H9 (cell line): ENCODE results near the gene HAUS8. TPM values are rescaled to one million over a fixed set of nuclear protein-coding genes. Genes with fewer than 3 reads are reported as not detected.

Experiments
- DNase-seq: peaks from one replicate; pipeline ENCODE4 v3.0.0-alpha.2; 2017
- H2AFZ ChIP-seq: one replicate; pipeline ENCODE4 v1.6.1; 2013; ENCODE audit warnings: mild to moderate bottlenecking, low read length, control low read depth, moderate library complexity
- H2AK5ac ChIP-seq: 2 replicates; pipeline ENCODE4 v1.6.1; 2013; ENCODE audit warnings: low read length, control low read depth, mixed read lengths; ENCODE audit not compliant: insufficient read length
- H2BK120ac ChIP-seq: one replicate; pipeline ENCODE4 v1.6.1; 2013; ENCODE audit warnings: low read depth, mild to moderate bottlenecking, low read length, control low read depth, inconsistent platforms; ENCODE audit not compliant: poor library complexity, severe bottlenecking
- H2BK12ac ChIP-seq: 2 replicates; pipeline ENCODE4 v1.6.1; 2013; ENCODE audit warnings: low read length, control low read depth, mixed read lengths, low read depth; ENCODE audit not compliant: insufficient read length
- H2BK15ac ChIP-seq: 2 replicates; pipeline ENCODE4 v1.6.1; 2013; ENCODE audit warnings: low read depth, low read length, control low read depth
- H2BK20ac ChIP-seq: one replicate; pipeline ENCODE4 v1.6.1; 2013; ENCODE audit warnings: low read depth, mild to moderate bottlenecking, low read length, control low read depth, inconsistent platforms; ENCODE audit not compliant: poor library complexity, severe bottlenecking
- H2BK5ac ChIP-seq: 2 replicates; pipeline ENCODE4 v1.6.1; 2013; ENCODE audit warnings: low read length, control low read depth, mixed read lengths; ENCODE audit not compliant: insufficient read length
- H3K14ac ChIP-seq: 2 replicates; pipeline ENCODE4 v1.6.1; 2013; ENCODE audit warnings: low read length, control low read depth; ENCODE audit not compliant: insufficient read depth
- H3K18ac ChIP-seq: 2 replicates; pipeline ENCODE4 v1.6.1; 2013; ENCODE audit warnings: low read depth, mild to moderate bottlenecking, mixed read lengths, low read length, control low read depth; ENCODE audit not compliant: insufficient read length
- H3K23ac ChIP-seq: 2 replicates; pipeline ENCODE4 v1.6.1; 2013; ENCODE audit warnings: low read length, control low read depth, mixed read lengths, low read depth; ENCODE audit not compliant: insufficient read length
- H3K23me2 ChIP-seq: 2 replicates; pipeline ENCODE4 v1.6.1; 2013; ENCODE audit warnings: low read depth, mild to moderate bottlenecking, mixed read lengths, low read length, control low read depth; ENCODE audit not compliant: insufficient read length, poor library complexity, severe bottlenecking
- H3K27ac ChIP-seq: 2 replicates; pipeline ENCODE4 v1.5.1; 2013; ENCODE audit warnings: low read length, control low read depth, mixed read lengths, low read depth; ENCODE audit not compliant: insufficient read length
- H3K27me3 ChIP-seq: 2 replicates; pipeline ENCODE4 v1.6.1; 2013; ENCODE audit warnings: low read length, control low read depth, inconsistent platforms; ENCODE audit not compliant: insufficient read depth
- H3K4ac ChIP-seq: 2 replicates; pipeline ENCODE4 v1.6.1; 2013; ENCODE audit warnings: low read depth, mild to moderate bottlenecking, control low read depth, inconsistent platforms, low read length, moderate library complexity
- H3K4me1 ChIP-seq: 2 replicates; pipeline ENCODE4 v1.6.1; 2013; ENCODE audit warnings: low read length, control low read depth, inconsistent platforms; ENCODE audit not compliant: insufficient read depth
- H3K4me2 ChIP-seq: 2 replicates; pipeline ENCODE4 v1.6.1; 2013; ENCODE audit warnings: low read length, control low read depth, mixed read lengths; ENCODE audit not compliant: insufficient read length, insufficient read depth
- H3K56ac ChIP-seq: 2 replicates; pipeline ENCODE4 v1.6.1; 2013; ENCODE audit warnings: low read depth, mild to moderate bottlenecking, mixed read lengths, low read length, control low read depth; ENCODE audit not compliant: insufficient read length
- H3K79me1 ChIP-seq: 2 replicates; pipeline ENCODE4 v1.6.1; 2013; ENCODE audit warnings: low read depth, mild to moderate bottlenecking, moderate library complexity, low read length, control low read depth, inconsistent platforms; ENCODE audit not compliant: insufficient read depth, poor library complexity, severe bottlenecking
- H3K79me2 ChIP-seq: 2 replicates; pipeline ENCODE4 v1.6.1; 2013; ENCODE audit warnings: low read length, control low read depth, inconsistent platforms; ENCODE audit not compliant: insufficient read depth
- H3K9ac ChIP-seq: 2 replicates; pipeline ENCODE4 v1.6.1; 2013; ENCODE audit warnings: low read length, control low read depth, mixed read lengths; ENCODE audit not compliant: insufficient read length; ENCODE audit errors: extremely low read depth
- H3K9me3 ChIP-seq: one replicate; pipeline ENCODE4 v1.6.1; 2013; ENCODE audit warnings: low read depth, low read length, inconsistent platforms; ENCODE audit not compliant: control insufficient read depth
- H3T11ph ChIP-seq: one replicate; pipeline ENCODE4 v1.6.1; 2013; ENCODE audit warnings: mild to moderate bottlenecking, low read length, control low read depth, inconsistent platforms
- H4K20me1 ChIP-seq: one replicate; pipeline ENCODE4 v1.6.1; 2013; ENCODE audit not compliant: control insufficient read depth, insufficient read length, insufficient read depth
- H4K5ac ChIP-seq: 2 replicates; pipeline ENCODE4 v1.6.1; 2013; ENCODE audit warnings: low read depth, mild to moderate bottlenecking, mixed read lengths, low read length, control low read depth; ENCODE audit not compliant: insufficient read length
- H4K8ac ChIP-seq: replicated peaks from 2 replicates; pipeline ENCODE4 v1.6.1; 2013; ENCODE audit warnings: low read length, control low read depth, mixed read lengths, low read depth; ENCODE audit not compliant: insufficient read length
- H4K91ac ChIP-seq: 2 replicates; pipeline ENCODE4 v1.6.1; 2013; ENCODE audit warnings: low read depth, mild to moderate bottlenecking, moderate library complexity, mixed read lengths, low read length, control low read depth; ENCODE audit not compliant: insufficient read length
- H3K27ac Mint-ChIP-seq, 3 experiments: 2 replicates in 2 of 3; 3 replicates in 1 of 3; pipeline ENCODE4 v1.8.0; 2020 to 2021; ENCODE audit warnings: mixed read lengths in 3 of 3, mild to moderate bottlenecking in 1 of 3, moderate library complexity in 1 of 3
- H3K27me3 Mint-ChIP-seq: 2 replicates; pipeline ENCODE4 v1.8.0; 2021; ENCODE audit warnings: low read depth, mild to moderate bottlenecking, moderate library complexity, mixed read lengths
- H3K36me3 Mint-ChIP-seq, 3 experiments: 2 replicates in 2 of 3; 3 replicates in 1 of 3; pipeline ENCODE4 v1.8.0; 2020 to 2021; ENCODE audit warnings: low read depth in 3 of 3, mixed read lengths in 3 of 3; ENCODE audit not compliant: insufficient read depth in 1 of 3
- H3K4me1 Mint-ChIP-seq, 2 experiments: 2 replicates each; pipeline ENCODE4 v1.8.0; 2020; ENCODE audit warnings: mixed read lengths in 2 of 2
- H3K4me3 Mint-ChIP-seq, 2 experiments: 2 replicates in 1 of 2; 3 replicates in 1 of 2; pipeline ENCODE4 v1.8.0; 2020 to 2021; ENCODE audit warnings: mild to moderate bottlenecking in 2 of 2, mixed read lengths in 2 of 2, moderate library complexity in 1 of 2
- H3K9me3 Mint-ChIP-seq, 2 experiments: 2 replicates in 1 of 2; 3 replicates in 1 of 2; pipeline ENCODE4 v1.8.0; 2020; ENCODE audit warnings: mild to moderate bottlenecking in 2 of 2, mixed read lengths in 2 of 2, moderate library complexity in 1 of 2
- WGBS: extraction: QIAGEN DNeasy Blood & Tissue Kit; methylation state at CpG from one replicate; pipeline ENCODE4 v1.1.7; 2013; ENCODE audit warnings: missing lambda C conversion rate, low lambda C conversion rate, mixed read lengths; ENCODE audit not compliant: insufficient read length; ENCODE audit errors: extremely low coverage; 5-methylcytosine and 5-hydroxymethylcytosine counted together
- total RNA-seq: library from RNA; stranded (reverse); gene quantifications from 2 replicates; pipeline ENCODE4 v1.2.1, GENCODE V29; 2021
- TF ChIP-seq, protein P1 (sequence below): fragments of 200-600 bp; sonication (generic); conservative IDR thresholded peaks from 3 replicates; pipeline ENCODE4 v1.8.0; 2021; ENCODE audit warnings: antibody characterized with exemption, mild to moderate bottlenecking

HAUS8 gene
- total RNA-seq, 1 experiment from 2014 or later, result 27.8 TPM

DNA sequence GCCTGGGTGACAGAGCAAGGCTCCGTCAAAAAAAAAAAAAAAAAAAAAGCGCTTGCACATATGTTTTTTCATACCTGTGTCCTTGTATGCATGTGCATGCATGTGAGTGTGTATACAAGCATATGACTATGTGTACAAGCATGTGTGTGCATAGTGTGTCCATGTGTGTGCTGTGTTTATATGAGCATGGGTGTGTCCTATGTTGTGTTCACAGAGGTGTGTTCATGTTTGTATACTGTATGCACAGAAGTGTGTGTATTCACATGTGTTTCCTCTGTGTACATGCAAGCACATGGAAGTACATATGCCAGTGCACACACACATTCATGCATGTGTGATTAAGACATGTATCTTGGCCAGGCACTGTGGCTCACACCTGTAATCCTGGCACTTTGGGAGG lies 17.4 kb upstream of the HAUS8 start:
- H3K27me3 ChIP-seq, result no peaks in the 10 kb centered on the region
- H3K4me1 ChIP-seq, result no peaks in the 10 kb centered on the region
- no peaks in the 10 kb centered on the region for H3K23me2 ChIP-seq
- WGBS, result no CpG with 5 or more reads among the region's 2 CpGs
- H4K20me1 ChIP-seq, result no peaks in the 10 kb centered on the region
- H3K9me3 ChIP-seq, result no peaks in the 10 kb centered on the region
- H3T11ph ChIP-seq, result no peak overlapping the region
- H3K14ac ChIP-seq, result no peak overlapping the region
- H4K5ac ChIP-seq, result no peak overlapping the region
- H4K91ac ChIP-seq, result no peak overlapping the region
- no peak overlapping the region for H4K8ac ChIP-seq
- Mint-ChIP-seq H3K9me3 (no peaks in the 10 kb centered on the region), H3K4me3 (no peak overlapping the region), H3K36me3 (peaks cover 4 to 7% (median 4%) of the 10 kb centered on the region in 3 experiments; a peak in 4 of 7 replicates), H3K27ac (no peak overlapping the region), H3K27me3 (no peaks in the 10 kb centered on the region), H3K4me1 (peaks cover 12% of the 10 kb centered on the region in 2 experiments)
- H3K18ac ChIP-seq, result no peak overlapping the region
- TF ChIP-seq, protein P1, sequence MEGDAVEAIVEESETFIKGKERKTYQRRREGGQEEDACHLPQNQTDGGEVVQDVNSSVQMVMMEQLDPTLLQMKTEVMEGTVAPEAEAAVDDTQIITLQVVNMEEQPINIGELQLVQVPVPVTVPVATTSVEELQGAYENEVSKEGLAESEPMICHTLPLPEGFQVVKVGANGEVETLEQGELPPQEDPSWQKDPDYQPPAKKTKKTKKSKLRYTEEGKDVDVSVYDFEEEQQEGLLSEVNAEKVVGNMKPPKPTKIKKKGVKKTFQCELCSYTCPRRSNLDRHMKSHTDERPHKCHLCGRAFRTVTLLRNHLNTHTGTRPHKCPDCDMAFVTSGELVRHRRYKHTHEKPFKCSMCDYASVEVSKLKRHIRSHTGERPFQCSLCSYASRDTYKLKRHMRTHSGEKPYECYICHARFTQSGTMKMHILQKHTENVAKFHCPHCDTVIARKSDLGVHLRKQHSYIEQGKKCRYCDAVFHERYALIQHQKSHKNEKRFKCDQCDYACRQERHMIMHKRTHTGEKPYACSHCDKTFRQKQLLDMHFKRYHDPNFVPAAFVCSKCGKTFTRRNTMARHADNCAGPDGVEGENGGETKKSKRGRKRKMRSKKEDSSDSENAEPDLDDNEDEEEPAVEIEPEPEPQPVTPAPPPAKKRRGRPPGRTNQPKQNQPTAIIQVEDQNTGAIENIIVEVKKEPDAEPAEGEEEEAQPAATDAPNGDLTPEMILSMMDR, result no peak
- H3K27ac ChIP-seq, result no peak overlapping the region
- H2BK15ac ChIP-seq, result no peak overlapping the region
- no peak overlapping the region for H2BK20ac ChIP-seq
- no peak overlapping the region for H3K56ac ChIP-seq
- no peak overlapping the region for H3K4me2 ChIP-seq
- H2AFZ ChIP-seq, result no peak overlapping the region
- no peak overlapping the region for H2AK5ac ChIP-seq
- H3K79me1 ChIP-seq, result no peaks in the 10 kb centered on the region
- no peak overlapping the region for H3K4ac ChIP-seq
- H3K23ac ChIP-seq, result no peak overlapping the region
- no peak overlapping the region for H2BK5ac ChIP-seq
- H3K9ac ChIP-seq, result no peak overlapping the region
- H3K79me2 ChIP-seq, result peaks cover 9% of the 10 kb centered on the region; the same call in 1 of the 2 replicates
- H2BK12ac ChIP-seq, result no peak overlapping the region
- no peak for DNase-seq
- H2BK120ac ChIP-seq, result no peak overlapping the region
